LNCaP clone FGC (cell line): ENCODE results near the gene LRRC45.
A peak's percentile ranks its signal among the peaks of the same experiment; 100 is the strongest.

Experiments
- DNase-seq: peaks from one replicate; pipeline ENCODE4 v3.0.0-alpha.2; 2011; ENCODE audit warnings: low read depth
- H3K4me3 ChIP-seq: 2 replicates; pipeline ENCODE4 v1.5.1; 2011; ENCODE audit warnings: mild to moderate bottlenecking, low read depth, low read length, control low read depth
- TF ChIP-seq, protein P1 (sequence below): IDR thresholded peaks from 2 replicates; pipeline ENCODE4 v1.5.1; 2012; ENCODE audit warnings: mild to moderate bottlenecking; ENCODE audit not compliant: control insufficient read depth, insufficient read depth; ENCODE audit errors: extremely low read depth

Gene LRRC45

DNA sequence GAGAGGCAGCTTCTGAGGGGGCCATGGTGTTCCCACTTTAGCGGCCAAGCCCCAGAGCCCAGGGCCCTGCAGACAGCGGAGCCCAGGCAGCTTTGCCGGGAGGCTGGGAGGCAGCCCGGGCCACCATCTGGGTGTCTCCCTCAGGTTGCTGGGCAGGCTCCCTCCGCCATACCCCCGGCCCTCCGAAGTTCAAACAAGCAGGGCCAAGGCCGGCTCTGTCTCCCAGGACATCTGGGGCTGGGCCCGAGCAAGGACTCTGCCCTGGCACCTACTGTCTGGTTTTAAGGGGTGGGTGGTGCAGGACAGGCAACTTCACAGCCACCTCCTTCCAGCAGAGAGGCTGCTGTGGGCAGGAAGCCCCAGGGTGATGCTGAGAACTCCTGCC, 39.9 kb downstream of the LRRC45 start:
- no peak overlapping the region for H3K4me3 ChIP-seq
- TF ChIP-seq, protein P1, sequence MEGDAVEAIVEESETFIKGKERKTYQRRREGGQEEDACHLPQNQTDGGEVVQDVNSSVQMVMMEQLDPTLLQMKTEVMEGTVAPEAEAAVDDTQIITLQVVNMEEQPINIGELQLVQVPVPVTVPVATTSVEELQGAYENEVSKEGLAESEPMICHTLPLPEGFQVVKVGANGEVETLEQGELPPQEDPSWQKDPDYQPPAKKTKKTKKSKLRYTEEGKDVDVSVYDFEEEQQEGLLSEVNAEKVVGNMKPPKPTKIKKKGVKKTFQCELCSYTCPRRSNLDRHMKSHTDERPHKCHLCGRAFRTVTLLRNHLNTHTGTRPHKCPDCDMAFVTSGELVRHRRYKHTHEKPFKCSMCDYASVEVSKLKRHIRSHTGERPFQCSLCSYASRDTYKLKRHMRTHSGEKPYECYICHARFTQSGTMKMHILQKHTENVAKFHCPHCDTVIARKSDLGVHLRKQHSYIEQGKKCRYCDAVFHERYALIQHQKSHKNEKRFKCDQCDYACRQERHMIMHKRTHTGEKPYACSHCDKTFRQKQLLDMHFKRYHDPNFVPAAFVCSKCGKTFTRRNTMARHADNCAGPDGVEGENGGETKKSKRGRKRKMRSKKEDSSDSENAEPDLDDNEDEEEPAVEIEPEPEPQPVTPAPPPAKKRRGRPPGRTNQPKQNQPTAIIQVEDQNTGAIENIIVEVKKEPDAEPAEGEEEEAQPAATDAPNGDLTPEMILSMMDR = no peak
- no peak for DNase-seq

DNA sequence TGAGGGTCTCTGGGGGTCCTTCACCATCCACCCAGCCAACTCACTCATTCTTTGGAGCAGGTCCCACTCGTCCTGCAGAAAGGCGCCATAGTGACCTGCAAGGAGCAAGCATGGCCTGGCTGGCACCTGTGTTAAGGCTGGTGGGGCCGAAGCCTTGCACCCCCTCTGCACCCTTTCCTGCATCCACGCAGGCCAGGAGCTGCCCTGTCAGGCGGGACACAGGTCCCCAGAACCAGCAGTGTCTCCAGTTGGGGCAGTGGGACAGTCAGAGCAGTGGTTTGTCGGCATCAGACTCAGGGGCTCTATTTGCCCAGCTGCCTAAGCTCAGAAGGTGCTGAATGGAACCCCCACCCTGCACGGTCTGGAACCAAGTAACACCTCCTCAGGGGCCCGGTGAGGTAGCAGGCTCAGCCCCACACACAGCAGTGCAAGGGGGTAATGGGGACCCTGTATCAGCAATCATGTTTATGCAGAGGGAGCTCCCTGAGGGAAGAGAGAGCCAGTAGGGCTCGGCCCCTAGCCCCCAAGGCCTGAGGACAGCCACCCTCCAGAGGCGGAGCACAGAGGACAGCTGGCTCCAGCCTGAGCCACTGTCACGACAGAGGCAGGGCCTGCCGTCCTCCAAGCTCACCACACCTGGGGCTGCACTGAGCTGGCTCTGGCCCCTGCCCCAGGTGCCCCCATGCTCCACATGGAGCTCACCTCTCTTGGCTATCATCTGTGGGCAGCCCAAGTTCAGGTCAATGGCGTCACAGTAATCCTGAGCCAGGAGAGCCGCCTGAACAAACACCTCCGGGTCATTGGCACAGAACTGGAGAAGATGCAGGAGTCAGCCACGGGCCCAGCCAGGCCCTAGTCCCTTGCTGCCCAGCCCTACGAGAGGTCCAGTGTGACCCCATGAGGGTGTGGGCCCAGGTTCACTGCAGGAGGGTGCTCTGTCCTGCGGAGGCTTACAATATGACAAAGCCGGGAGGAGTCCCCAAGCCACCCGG, 40.6 kb downstream of the LRRC45 start:
- peak overlapping the region; percentile 74 for H3K4me3 ChIP-seq
- TF ChIP-seq, protein P1 = no peak
- peak; percentile 34 for DNase-seq

DNA sequence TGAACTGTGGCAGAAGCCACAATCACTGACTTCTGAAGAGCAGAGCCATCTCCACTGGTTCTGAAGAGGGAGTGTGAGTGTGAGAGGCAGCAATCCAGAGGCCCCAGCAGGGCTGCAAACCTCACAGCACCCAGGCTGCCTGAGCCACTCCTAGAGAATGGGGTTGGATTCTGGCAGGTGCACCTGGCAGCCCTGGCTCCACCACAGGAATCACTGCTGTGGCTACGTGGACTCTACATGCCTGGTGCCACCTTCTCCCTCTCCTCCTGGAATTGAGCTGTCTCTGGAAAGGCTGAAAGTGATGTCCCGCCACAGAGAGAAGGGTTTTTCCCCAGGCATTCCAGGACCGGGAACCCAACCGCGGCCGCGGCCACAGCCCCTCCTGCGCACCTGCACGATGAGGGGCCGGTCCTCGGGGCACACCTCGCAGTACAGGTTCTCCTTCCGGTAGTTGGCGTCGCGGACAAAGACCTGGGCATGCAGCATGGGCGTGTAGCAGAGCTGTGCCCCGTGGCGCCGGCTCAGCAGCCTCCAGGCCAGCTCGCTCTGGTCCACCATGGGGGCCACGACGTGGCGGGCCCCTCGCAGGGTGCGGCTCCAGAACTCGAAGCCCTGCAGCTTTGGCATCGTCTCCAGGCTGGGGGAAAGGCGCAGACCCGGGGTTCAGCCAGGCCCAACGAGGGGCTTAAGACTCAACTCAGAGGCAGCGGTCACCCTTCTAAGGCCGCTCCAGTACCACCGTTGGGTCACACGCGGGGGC, 41.5 kb downstream of the LRRC45 start:
- H3K4me3 ChIP-seq = peak overlapping the region; percentile 74
- TF ChIP-seq, protein P1 = no peak
- DNase-seq = no peak

DNA sequence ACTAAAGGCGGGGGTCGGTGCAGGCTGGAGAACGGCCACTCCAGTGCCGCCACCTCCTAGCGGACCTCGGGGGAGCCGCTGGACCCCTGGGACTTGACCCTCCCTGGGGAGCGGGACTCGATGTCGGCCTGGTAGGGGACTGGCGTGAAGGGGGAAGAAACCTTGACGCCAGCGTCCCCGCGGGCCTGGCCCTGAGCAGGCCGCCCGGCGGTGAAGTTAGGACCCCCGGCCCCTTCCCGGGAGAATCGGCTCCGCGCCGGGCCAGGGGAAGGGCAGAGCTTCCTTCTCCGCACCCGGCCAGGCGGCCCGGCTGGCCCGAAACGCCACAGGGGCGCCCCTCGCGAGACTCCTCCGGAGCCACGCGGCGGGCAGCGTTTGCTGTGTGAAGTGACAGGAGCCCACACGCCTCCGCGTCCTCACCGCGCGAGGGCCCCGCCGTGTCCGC, 42.1 kb downstream of the LRRC45 start:
- no peak for DNase-seq
- peak overlapping the region; percentile 74 for H3K4me3 ChIP-seq
- TF ChIP-seq, protein P1 = no peak

DNA sequence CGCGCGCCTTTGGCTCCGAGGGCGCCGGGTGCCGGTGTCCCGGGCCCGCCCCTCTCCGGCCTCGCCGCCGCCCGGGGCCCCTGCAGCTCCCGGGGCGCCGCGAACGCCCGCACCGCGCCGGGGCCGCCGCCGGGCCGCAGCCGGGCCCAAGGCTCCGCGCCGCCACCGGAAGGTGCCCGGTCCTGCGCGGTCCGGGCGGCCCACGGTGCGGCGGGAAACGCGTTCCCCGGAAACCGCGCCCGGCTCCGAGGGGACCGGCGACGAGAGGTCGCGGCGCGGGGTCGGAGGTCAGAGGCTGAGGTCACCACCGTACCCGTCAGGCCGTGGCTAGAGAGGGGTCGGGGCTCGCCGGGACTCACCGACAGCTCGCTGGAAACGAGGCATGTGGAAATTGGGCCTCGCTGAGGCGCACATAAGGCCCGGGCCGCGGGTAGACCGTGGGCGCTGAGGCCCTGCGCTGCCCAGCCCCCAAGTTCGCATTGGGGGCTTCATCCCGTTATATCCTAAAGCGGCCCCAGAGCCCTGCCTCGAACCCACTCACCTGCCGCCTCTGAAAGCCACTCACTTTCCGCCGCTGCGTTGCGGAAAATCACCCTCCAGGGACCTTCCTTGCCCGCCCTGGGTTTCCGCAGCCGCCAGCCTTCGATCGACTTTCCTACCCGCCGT, 42.7 kb downstream of the LRRC45 start, which contains the start of gene DUS1L:
TSS of gene DUS1L (minus strand) at position 167 of the 666 bp plus-strand sequence. CDS start 745 bp downstream, outside the sequence.
- DNase-seq = no peak
- TF ChIP-seq, protein P1 = no peak
- H3K4me3 ChIP-seq = peak within 1 kb of the TSS; percentile 74

DNA sequence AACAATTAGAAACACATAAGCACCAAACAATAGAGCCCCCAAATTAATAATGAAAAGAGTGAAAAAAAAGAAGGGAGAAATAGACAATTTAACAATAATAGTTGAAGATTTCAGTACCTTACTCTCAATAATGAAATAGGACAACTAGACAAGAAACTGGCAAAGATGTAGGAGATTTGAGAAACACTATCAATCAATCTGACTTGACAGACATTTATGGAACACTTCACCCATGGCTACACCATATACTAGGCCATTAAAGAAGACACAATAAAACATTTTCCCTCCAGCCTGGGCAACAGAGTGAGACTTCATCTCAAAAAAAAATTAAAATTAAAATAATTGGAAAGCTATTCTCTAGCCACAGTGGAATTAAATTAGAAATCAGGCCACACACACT, 47.5 kb downstream of the LRRC45 start:
- no peak for DNase-seq
- H3K4me3 ChIP-seq = no peak overlapping the region
- TF ChIP-seq, protein P1 = no peak
